ENCODE results near the gene ARPC5.
"Not testable (repeated sequence)": the region's sequence is repeated elsewhere in the genome, so short reads cannot be mapped to it uniquely, and the experiment has no call there.

DNA sequence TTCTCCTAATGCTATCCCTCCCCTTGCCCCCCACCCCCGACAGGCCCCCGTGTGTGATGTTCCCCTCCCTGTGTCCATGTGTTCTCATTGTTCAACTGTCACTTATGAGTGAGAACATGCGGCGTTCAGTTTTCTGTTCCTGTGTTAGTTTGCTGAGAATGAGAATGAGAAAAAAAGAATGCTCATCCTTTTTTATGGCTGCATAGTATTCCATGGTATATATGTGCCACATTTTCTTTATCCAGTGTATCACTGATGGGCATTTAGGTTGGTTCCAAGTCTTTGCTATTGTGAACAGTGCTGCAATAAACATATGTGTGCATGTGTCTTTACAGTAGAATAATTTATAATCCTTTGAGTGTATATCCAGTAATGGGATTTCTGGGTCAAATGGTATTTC is 43.8 kb upstream of the ARPC5 start:
- not testable (repeated sequence) for TF ChIP-seq CTCF, POLR2A (IDR thresholded peaks at IDR 0.05)
